ENCODE results near the gene HES5.
"Not testable (repeated sequence)": the region's sequence is repeated elsewhere in the genome, so short reads cannot be mapped to it uniquely, and the experiment has no call there.

HES5 gene

DNA sequence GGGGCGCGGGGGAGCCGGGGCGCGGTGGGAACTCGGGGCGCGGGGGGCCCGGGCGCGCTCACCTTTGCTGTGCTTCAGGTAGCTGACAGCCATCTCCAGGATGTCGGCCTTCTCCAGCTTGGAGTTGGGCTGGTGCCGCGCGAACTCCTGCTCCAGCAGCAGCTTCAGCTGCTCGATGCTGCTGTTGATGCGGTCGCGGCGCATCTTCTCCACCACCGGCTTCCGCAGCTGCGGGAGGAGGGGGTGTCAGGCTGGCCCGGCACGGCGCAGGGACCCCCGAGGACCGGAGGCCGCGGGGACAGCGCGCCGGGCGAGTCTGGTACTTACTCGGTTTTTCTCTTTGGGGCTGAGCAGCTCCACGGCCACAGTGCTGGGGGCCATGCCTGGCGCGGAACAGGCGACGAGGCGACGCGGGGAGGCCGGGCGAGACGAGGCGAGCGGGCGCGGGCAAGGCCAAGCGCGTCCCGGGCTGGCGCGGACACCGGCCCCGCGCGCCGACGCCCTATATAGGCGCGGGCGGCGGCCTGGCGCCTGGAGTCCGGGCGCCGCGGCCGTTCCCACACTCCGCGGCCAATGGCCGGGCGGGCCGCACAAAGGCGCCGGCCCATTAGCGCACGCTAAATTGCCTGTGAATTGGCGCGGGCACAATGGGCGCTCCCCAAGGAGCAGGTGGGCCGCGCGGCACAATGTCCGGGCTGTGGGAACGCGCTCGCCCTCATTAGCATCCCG lies at the start of gene HES5:
Gene HES5, minus strand, starts transcription at position 480 of the 729 bp plus-strand sequence. Its CDS starts 99 bp downstream, at position 381.
- no peak for DNase-seq (ENCODE audit: low read depth in 2 of 2)

DNA sequence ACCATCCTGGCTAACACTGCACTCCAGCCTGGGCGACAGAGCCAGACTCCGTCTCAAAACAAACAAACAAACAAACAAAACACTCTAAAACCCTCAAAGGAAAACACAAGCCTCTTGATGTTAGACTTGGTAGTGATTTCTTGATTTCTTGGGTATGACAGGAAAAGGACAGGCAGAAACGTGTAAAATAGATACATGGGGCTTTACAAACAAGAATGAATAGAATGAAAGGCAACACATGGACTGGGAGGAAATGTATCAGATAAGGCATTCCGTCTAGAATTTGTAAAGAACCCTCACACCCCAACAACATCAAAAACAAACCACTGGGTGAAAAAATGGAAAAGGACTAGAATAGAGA lies 48.7 kb upstream of the HES5 start:
- DNase-seq (ENCODE audit: low read depth in 2 of 2), result no peak

DNA sequence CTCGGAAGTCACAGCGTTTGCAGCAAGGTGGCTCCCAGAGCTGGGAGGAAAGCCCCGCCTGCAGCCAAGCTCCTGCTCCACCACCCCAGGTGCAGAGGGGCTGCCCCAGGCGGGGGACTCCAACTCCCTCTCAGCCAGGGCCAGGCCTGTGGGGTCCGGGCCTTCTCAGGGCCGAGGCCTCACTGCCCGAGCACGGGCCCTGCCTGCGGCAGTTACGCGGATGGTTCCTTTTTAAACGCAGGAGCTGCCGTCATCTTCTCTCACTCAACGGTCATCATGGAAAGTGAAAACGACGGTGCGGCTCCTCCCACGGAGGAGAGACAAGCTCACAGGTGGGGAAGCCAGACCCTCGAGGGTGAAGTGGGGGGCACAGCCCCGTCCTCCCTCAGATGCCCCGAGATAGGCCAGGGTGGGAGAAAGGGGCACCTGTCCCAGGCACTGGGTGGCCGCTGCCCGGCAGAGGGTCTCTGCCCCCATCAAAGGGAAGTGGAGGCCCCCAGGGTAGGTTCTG lies 47.6 kb upstream of the HES5 start:
- DNase-seq (ENCODE audit: low read depth in 2 of 2), result not testable (repeated sequence)

GRCh38 chr1:2575801-2576663 lies 46.0 kb upstream of the HES5 start:
- no peak for DNase-seq (ENCODE audit: low read depth in 2 of 2)

GRCh38 chr1:2574350-2574749 lies 44.3 kb upstream of the HES5 start:
- DNase-seq (ENCODE audit: low read depth in 2 of 2), result no peak

DNA sequence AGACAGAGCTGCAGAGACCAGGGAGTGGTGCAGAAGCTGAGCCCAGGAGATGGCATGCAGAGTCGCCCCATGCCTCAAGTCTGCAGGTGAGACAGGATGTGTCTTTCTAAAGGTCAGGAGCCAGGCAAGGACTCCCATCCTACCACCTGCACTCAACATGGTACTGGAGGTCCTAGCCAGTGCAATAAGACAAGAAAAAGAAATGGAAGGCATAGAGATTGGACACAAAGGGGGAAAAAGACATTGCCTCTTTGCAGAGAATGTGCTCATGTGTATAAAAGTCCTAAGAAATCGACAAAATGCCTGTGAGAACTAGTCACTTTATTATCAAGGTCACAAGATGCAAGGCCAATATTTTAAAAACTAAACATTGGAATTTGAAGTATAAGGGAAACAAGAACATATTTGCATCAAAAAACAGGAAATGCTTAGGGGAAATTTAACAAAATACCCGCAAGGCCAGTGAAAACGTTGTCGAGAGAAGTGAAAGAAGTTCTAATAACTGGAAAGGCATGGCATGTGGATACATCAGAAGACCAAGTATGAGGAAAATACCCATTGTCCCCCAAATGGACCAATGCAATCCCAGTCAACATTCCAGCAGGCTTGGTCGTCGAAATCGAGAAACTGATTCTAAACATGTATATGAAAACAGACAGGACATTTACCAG lies 43.3 kb upstream of the HES5 start:
- DNase-seq (ENCODE audit: low read depth in 2 of 2), result no peak

DNA sequence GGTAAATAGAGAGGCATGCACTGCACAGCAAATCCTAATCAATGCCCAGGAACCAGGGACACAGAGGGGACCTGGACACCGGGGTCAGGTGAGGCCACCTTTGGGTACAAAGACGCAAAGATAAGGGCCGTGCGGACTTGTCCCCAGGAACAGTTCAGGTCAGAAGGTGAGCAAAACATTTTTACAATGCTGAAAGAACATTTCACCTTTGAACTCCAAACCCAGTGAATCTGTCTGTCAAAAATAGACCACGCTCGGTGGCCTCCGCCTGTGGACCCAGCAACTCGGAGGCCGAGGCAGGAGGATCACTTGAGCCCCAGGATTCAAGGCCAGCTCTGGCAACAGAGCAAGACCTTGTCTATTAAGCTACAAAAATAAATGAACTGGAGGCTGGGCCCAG lies 41.3 kb upstream of the HES5 start:
- no peak for DNase-seq (ENCODE audit: low read depth in 2 of 2)

- no peak for DNase-seq (ENCODE audit: low read depth in 2 of 2)
These were observed 40.3 kb upstream of the HES5 start for GRCh38 chr1:2570332-2570731.

DNA sequence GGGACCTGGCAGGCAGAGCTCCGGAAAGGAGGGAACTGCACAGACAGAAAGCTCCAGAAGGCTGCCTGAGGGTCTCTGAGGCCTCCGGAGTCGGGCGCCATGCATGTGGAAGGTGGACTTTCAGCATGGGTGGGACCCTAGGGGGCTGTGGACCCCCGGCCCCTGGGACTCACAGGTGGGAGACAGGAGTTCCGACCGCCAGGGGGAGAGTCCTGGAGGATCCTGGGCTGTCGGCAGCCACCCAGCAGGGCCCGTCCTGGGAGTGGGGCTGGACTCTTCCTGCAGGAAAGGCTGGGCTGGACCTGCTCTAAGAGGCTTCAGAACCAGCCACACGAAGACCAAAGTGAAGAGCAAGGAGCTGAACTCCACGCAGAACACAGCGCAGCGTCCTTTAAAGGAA lies 39.6 kb upstream of the HES5 start:
- not testable (repeated sequence) for DNase-seq (ENCODE audit: low read depth in 2 of 2)

DNA sequence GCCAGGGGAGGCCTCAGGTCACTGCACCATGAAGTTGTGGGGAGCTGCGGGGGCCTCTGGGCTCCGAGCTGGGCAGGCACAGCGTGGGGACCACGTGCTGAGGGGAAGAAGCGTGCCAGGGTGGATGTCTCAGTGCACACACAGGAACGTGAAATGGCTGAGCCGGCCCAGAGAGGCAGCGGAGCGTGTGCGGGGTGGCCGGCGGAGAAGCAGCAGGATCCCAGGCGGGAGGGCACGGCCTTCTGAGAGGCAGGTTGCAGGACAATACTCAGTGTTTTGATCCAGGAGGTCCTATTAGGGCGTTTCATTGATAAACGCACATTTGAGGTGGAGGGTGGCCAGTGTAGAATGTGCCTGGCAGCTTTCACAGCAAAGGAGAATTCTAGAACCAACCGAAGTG lies 39.0 kb upstream of the HES5 start:
- DNase-seq (ENCODE audit: low read depth in 2 of 2), result no peak

DNA sequence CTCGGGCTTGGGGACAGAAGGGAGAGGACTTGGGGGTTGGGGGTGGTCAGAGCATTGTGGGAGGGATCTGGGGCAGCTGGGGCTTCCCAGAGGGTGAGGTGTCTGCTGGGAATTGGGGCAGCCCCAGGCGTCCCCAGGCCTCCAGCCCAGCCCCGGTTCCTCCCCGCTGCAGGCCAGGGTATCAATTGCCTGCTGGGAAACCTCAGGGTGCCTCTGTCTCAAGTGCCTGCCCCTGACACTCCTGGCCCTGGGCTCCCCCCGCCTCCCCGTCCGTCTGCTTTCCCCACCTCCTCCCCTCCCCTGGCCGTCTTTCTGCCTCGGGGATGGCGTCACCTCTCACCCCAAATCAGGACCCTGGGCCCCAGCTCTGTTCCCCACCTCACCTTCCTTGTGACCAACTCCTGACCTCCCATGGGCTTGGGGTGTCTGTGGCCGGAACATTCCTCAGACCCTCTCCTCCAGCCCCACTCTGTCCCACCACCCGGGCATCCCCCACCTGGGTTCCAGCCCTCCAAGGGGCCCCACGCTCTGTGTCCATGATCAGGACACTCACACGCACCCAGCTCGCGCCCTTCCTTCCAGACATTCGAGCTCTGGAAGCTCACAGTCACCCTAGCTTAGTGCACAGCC lies 38.2 kb upstream of the HES5 start:
- not testable (repeated sequence) for DNase-seq (ENCODE audit: low read depth in 2 of 2)

GRCh38 chr1:2567083-2567679 lies 37.1 kb upstream of the HES5 start:
- no peak for DNase-seq (ENCODE audit: low read depth in 2 of 2)

DNA sequence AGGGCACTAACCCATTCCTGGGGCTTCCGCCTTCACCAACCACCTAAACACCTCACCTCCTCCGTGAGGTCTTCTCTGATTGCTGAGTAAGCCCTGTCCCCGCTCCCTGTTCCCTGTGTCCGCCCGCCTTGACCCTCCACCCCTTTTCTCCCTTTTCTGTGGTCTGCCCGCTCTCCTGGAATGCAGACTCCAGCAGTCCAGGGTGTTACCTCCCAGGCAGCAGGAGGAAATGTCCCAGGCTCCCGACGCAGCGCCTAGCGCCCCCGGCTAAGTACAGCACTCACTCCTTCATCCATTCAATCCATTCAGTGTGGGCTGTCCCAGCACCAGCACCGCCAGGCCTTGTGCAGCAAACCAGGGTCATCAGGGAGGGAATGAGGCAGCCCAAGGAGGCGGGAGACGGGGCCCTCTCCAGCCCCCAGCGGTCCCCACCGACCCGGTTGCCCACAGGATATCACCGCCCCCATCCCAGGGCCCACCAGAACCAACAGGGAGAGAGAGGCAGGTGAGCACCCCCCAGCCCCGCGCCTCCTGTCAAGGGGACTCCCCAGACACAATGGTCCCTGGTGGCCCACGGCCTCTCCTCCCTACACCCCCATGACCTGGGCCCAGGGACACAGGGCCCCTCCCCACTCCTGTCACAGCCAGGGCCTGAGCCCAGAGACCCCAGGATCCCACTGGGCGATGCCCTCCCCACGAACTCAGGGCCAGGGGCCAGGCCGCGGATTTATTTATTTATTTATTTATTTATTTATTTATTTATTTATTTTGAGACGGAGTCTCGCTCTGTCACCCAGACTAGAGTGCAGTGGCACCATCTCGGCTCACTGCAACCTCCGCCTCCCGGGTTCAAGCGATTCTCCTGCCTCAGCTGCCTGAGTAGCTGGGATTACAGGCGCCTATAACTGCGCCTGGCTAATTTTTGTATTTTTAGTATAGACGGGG lies 36.3 kb upstream of the HES5 start:
- no peak for DNase-seq (ENCODE audit: low read depth in 2 of 2)

GRCh38 chr1:2564815-2565374 lies 34.8 kb upstream of the HES5 start:
- no peak for DNase-seq (ENCODE audit: low read depth in 2 of 2)

- no peak for DNase-seq (ENCODE audit: low read depth in 2 of 2)
These were observed 34.1 kb upstream of the HES5 start for GRCh38 chr1:2564006-2564814.

GRCh38 chr1:2563205-2563604 lies 33.1 kb upstream of the HES5 start:
- no peak for DNase-seq (ENCODE audit: low read depth in 2 of 2)

DNA sequence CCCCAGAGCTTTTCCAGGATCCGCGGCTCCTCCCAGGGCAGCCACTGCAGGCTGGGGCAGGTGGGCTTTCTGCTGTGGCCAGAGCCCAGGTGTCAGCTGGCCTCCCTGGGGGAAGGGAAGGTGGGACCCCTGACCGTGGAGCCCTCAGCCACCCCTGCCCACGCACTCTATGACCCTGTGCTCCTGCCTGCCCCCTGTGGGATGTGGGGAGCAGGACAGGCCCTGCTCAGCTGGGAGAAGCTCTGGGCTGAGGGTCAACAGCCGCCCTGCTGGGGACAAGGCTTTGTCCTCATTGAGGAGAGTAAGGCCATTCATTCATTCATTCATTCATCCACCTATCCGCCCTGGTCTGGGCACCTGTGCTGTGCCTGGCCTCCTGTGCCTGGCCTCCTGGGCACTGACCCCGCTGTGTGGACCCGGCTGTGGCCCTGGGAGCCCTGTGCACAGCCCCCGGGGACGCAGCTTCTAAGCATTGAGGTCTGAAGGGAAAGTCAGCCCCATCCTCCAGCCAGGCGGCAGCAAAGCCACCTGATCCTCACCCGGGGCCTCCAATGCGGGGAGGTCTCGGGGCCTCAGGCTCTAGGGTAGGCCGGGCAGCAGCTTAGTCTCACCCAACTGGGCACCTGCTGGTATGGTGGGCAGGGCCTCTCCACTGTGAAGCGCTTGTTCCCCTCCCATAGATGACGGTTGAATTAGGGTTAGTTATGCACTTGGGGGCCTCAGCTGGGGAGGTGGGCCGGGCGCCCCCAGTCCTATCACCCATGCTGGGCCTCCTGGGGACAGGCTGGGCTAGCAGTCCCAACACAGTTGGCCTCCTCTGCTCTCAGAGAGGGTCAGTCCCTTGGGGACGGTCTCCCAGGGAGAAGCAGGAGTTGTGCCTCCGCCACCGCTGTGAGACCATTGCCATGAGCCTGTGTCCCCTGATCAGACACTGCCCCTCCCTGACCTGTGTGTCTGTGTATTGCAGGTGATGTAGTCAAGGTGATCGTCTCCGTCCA lies 32.1 kb upstream of the HES5 start:
- DNase-seq (ENCODE audit: low read depth in 2 of 2), result no peak

- no peak for DNase-seq (ENCODE audit: low read depth in 2 of 2)
These were observed 31.4 kb upstream of the HES5 start for GRCh38 chr1:2561446-2561845.
